Measurements from ENCODE around the gene TUBGCP5.
A peak's percentile ranks its signal among the peaks of the same experiment; 100 is the strongest.

Gene TUBGCP5

DNA sequence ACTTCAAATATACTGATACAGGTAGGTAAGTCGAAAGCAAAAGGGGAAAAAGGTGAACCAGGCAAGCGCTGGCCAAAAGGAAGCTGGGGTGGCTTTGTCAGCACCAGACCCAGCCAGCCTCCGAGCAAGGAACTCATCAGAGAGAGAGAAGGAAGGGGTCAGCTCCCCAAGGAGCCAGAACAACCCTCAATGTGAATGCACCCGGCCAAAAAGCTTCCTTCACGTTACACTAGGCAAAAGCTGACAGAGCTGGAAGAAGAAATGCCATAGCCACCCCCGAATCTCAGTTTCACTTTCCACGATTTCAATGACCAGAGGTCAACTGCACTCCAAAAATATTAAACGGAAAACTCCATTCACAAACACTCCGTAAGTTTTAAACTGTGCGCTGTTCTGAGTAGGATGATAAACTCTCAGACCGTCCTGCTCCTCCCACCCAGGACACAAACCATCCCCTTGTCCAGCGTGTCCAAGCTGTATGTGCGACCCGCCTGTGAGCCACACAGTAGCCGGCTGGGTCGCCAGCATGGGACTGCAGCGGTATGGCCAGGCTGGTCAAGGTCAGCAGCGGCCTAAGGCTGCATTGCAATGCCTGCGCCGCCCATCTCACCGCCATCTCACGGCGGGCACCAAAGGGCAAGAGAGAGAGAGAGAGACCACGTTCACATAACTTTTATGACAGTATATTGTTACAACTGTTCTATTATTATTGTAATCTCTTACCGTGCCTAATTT, 88.9 kb downstream of the TUBGCP5 start:
- no peaks in the 10 kb centered on the region for H3K27me3 ChIP-seq (ENCODE audit: low read depth, low read length)
- peaks cover 3 to 67% of the 10 kb centered on the region in 2 donors for H3K4me1 ChIP-seq (ENCODE audit: control insufficient read depth in 1 of 2, insufficient read depth in 2 of 2, low read length in 2 of 2)
- no peaks in the 10 kb centered on the region for H3K36me3 ChIP-seq (ENCODE audit: control insufficient read depth in 1 of 2, insufficient read depth in 2 of 2, low read length in 2 of 2)
- no peaks in the 10 kb centered on the region for H3K9me3 ChIP-seq (ENCODE audit: control insufficient read depth in 1 of 2, low read length in 2 of 2)
- H3K27ac ChIP-seq (ENCODE audit: low read length), result no peak overlapping the region
- H3K4me3 ChIP-seq (ENCODE audit: low read depth in 1 of 2, low read length in 2 of 2), result peak overlapping the region; percentile 0 to 11

Data from muscle layer of duodenum (tissue), 2 donors.